Inferior parietal cortex (tissue), 1 donor: Measurements from ENCODE around the gene EFCAB6.

Source experiments
- DNase-seq: peaks from one replicate; pipeline ENCODE4 v3.0.0-alpha.2; 2016; ENCODE audit errors: extremely low spot score

EFCAB6 gene

GRCh38 chr22:43582394-43582793 is 229.7 kb downstream of the EFCAB6 start:
- DNase-seq, result no peak

DNA sequence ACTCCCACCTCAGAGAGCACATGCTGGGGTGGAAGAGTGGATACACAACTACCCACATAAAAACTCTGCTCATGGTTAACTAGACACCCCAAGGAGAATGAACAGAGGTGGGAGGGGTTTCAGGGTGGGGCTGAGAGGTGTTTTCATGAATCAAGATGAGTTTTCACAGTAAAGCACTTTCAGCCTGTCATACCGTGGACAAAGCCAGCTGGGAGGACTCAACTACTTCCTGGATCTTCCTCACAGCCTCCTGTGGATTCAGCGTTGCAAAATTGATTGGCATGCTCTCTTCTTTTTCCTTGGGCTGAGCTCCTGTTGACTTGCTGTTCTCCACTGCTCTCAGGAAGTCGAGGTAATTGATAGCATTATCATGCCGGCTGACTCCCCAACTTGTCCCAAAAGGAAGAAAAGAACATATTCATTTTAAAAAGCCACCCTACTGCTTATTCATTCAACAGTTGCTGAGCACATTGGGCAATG is 231.8 kb downstream of the EFCAB6 start:
- DNase-seq, result no peak

DNA sequence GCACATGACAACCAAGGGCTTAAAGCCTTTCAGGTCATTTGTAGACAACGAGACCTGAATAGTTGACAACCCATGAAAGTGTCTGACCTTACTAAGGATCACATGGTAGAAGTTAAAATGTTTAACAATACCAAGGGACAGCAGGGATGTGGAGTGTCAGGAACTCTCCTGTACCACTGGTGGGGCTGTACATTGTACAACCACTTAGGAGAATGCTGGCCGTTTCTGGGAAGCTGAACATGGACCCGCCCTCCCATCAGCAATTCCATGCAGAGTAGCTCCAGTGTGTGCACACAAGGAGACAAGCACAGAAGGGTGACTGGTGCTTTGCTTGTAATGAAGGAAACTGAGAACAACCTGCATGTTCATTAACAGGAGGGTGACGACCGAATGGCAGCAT is 237.4 kb downstream of the EFCAB6 start:
- no peak for DNase-seq

DNA sequence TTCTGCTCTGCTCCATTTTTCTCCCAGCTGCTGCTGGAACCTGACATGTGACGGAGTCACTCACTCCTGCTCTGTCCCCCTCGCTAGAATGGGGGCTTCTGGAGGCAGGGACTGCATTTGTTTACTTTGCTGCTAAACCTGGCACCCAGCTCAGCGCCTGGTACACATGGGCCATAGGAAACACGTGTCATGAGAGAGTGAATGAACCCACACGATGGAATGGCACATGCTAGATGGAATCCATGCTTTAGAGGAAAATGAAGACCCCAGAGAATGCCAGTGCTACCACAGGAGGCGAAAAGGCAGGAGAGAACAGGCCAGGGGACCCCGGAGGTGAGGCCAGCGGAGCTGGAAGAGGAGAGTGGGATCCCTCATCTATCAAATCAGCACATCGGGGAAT is 239.4 kb downstream of the EFCAB6 start:
- no peak for DNase-seq

DNA sequence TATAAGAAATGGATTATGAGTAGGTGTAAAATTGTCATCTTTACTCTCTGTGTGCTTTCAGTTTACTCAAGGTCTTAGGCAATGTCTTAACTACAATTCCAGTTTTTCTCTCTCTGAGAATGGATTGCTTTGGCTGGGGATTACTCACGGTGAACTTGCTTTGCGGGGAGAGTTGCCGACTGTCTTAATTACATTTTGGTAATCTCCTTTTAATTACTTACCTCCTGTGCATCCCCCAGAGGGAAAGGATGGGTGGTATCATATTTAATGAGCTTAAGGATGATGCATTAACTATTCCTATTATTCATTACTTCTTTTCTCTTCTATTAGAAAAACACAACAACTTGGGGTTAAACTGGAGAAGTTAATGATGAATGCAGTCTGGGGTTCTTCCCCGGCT is 240.9 kb downstream of the EFCAB6 start:
- no peak for DNase-seq

- DNase-seq, result no peak
Measured at GRCh38 chr22:43570531-43571165, 241.5 kb downstream of the EFCAB6 start.

DNA sequence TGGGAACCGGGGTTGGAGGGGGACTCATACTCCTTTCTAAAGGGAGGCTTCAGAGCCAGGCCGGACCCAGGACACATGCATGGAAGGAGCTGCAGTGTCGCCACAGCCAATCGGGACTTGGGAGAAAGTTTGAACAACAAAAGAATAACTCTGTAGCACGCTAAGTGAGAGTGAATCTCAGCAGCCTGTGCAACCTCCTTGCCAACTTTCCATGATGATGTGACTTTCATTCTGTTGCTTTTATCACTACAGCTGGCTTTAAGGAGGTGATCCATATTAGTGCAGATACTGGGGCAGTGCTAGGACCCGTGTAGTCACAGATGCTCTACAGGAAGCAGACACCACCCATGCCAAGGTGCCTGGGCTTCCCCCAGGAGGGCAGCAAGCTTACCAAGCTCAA is 243.0 kb downstream of the EFCAB6 start:
- no peak for DNase-seq

- DNase-seq, result peak; percentile 30
Measured at GRCh38 chr22:43567691-43568324, 244.3 kb downstream of the EFCAB6 start.

- DNase-seq, result no peak
Measured at GRCh38 chr22:43566561-43567332, 245.4 kb downstream of the EFCAB6 start.

DNA sequence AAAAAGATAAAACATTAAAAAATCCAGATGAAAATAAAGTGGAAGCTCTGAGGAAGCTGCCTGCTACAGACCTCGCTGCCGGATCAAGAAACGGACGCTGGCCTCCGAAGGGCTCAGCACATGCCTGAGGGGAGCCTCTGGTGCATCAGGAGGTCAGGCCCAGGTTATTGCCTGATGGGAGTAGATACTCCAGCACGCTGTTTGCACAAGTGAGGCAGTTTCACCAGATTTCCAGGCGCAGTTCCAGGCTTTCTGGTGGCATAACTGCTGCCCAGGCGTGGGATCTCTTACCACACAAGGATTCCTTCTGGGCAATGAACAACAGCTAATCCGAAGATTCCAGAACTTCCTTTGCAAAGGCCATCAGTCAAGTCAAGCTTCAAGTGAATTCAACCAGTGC is 246.1 kb downstream of the EFCAB6 start:
- no peak for DNase-seq

GRCh38 chr22:43564859-43565258 is 247.2 kb downstream of the EFCAB6 start:
- no peak for DNase-seq

GRCh38 chr22:43563571-43563970 is 248.5 kb downstream of the EFCAB6 start:
- no peak for DNase-seq

DNA sequence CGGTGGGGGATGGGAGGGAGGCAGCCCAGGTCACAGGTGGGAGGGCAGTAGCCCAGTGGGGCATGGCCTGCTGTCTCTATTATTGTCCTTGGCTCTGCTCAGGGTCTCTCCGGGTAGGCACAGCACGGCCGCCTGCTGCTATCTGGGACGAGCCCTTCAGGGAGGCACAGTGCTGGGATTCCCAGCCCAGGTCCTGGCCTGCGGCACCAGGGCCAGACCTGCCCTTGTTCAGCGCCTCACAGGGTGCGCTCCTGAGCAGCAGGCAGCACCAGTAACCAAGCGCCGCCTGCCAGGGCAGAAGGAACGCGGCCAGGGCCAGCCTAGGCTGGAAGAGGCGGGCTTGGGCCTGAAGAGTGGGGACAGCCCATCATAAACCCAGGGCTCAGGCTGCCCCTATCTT is 249.3 kb downstream of the EFCAB6 start:
- DNase-seq, result no peak

DNA sequence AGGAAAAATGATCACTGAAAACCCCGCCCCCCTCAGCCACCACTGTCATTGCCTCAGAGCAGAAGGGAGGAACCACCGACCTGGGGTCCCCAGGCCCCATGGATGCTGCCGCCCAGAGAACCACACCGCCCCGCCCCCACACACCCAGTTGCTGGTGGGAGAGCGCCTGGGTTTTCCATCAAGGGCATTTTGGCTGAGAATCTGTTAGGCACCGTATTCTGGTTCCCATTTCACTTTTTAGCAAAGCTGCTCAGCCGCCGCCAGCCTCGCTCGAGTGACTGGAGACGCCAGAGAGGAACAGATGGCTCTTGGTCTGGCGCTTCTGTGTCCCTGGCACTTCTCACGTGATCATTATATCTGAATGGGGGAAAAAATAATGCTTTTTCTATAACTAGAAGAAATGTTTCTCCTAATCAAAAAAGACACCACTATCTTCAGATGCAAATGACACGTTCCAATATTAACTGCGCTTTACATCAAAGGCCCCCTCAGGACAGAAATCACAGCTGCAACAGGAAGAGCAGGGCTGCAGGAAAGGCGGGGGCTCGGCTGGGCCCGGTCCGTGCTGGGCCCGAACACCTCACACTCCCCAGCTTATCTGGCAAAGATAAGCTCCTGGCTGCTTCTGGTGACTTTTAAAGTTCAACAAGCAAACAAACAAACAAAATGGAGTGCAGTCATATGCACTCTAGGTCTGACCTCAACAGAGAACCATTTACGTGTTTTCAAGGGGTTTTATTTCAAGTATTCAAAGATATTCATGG is 250.5 kb downstream of the EFCAB6 start:
- peak; percentile 42 for DNase-seq

GRCh38 chr22:43560651-43561050 is 251.5 kb downstream of the EFCAB6 start:
- no peak for DNase-seq

DNA sequence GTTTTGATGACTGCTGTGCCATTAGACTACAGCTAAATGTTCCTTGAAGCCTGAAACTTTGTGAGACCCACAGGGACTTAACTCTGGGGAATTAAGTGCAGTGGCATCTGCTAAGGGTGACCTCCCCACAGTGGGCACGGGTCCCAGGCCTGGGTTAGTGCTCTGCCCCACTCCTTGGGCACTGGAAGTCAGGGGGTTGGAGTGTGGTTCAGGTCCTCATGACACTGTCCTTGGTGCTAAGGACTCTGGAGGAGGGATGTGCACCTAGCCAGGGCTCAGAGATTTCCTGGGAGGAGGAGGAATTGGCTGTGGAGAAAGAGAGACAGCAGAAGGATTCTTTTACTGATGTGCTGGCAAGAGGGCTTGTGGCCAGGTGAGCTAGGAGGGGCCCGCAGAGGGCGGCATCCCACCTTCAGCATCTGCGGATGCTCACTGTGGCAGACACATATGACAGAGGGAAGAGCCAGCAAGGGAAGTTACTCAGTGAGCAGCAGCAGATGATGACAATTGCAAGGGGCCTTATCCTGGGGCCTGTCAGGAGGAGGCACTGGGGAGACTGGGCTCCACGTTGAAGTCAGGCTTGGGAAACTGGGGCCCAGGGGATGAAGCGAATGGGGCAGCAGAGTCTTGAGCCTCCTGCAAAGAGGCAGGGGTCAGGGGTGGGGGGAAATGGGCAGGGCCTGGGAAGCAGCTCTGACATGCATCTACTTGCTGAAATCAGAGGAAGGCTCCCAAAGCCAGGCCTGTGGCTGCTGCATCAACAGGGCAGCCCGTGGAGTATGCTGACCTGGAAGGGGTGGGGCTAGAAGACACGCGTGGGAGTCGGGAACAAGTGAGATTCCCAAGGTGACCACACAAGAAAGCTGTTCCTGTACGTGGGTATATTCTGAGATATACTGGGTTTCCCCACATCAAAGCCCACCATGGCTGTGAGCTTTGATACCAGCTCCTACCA is 256.3 kb downstream of the EFCAB6 start:
- no peak for DNase-seq

DNA sequence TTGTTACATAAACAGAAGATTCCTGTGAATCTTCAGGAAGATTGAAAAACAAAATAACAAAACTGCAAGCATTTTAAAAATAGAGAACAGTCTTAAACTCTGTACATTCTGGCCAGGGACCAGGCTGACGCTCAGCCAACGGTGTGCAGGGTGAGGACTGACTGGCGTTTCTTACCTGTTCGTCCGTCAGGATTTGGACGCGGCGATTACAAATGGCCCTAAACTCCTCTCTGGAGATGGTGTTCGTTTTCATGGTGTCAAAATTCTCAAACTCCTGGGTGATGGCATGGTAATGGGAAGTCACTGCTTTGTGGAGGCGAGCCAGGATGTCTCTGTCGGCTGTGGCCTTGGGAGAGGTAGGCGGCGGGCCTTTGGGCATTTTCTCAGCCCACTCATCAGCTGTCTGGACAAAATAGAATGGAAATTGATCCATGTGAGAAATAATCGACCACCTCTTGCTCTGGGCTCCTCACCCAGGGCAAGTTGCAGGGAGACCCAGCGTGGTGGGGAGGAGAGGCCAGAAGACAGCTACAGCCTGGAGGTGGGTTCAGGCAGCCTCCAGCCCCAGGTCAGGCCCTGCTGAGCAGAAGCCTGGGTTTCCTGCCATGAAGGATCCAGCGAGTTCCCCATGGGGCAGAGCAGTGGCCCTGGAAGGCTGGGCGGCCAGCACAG is 257.3 kb downstream of the EFCAB6 start:
- DNase-seq, result no peak

GRCh38 chr22:43554259-43554636 is 257.9 kb downstream of the EFCAB6 start:
- DNase-seq, result no peak

- DNase-seq, result no peak
Measured at GRCh38 chr22:43553451-43554258, 258.4 kb downstream of the EFCAB6 start.

DNA sequence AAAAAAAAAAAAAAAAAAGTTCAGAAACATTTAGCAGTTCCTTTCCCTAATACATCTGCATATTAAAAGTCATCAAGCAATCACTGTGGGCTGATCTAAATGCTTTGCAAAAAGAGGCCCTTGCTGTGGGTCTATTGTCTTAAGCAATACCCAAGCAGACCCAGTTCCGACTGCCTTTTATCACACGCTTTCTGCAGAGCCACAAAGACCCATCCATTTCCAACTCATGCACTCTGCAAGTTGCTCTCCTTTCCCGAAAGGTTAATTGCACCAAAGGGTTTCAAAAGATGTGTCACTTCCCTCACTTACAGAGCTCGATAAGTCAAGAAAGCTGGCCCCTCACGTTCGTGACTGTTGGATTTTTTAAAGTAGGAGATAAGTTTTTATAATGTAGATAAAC is 261.4 kb downstream of the EFCAB6 start:
- no peak for DNase-seq
